Tibial nerve (tissue), 4 donors: ENCODE measurements around the gene COX8A.

Experiments
- CTCF ChIP-seq, 5 experiments: fragments of 200-600 bp in 3 of 5; fragments of 450-650 bp in 2 of 5; sonication (generic) in 3 of 5; IDR thresholded peaks; one replicate each; pipeline ENCODE4 v1.5.1; 2016 to 2019; ENCODE audit warnings: antibody characterized with exemption in 5 of 5, mild to moderate bottlenecking in 3 of 5, moderate library complexity in 2 of 5
- EP300 ChIP-seq, 2 donors: sonication (generic); formaldehyde crosslinking; IDR thresholded peaks; one replicate each; pipeline ENCODE4 v1.6.1; 2017; ENCODE audit warnings: antibody characterized with exemption in 2 of 2, mild to moderate bottlenecking in 1 of 2
- POLR2A ChIP-seq, 2 donors: fragments of 450-650 bp; IDR thresholded peaks; one replicate each; pipeline ENCODE4 v1.6.1; 2017; ENCODE audit warnings: antibody characterized with exemption in 2 of 2, mild to moderate bottlenecking in 2 of 2, moderate library complexity in 2 of 2

- TF ChIP-seq CTCF (IDR thresholded peaks at IDR 0.05) (no peak), POLR2A (IDR thresholded peaks at IDR 0.05) (no peak), EP300 (IDR thresholded peaks at IDR 0.05) (no peak)
Measured at GRCh38 chr11:63951779-63952536, 22.5 kb upstream of the COX8A start.
